ENCODE measurements around the gene AGBL4.
"Not testable (repeated sequence)": the region's sequence is repeated elsewhere in the genome, so short reads cannot be mapped to it uniquely, and the experiment has no call there.

Gene AGBL4

GRCh38 chr1:49002981-49003380 is 1020.8 kb downstream of the AGBL4 start:
- not testable (repeated sequence) for DNase-seq

GRCh38 chr1:48999321-48999720 is 1024.4 kb downstream of the AGBL4 start:
- DNase-seq, result no peak

- DNase-seq, result no peak
Measured at GRCh38 chr1:48996311-48996710, 1027.4 kb downstream of the AGBL4 start.

GRCh38 chr1:48988633-48989197 is 1035.0 kb downstream of the AGBL4 start:
- DNase-seq, result no peak

- DNase-seq, result no peak
Measured at GRCh38 chr1:48979940-48980339, 1043.8 kb downstream of the AGBL4 start.

GRCh38 chr1:48978413-48978812 is 1045.3 kb downstream of the AGBL4 start:
- DNase-seq, result no peak

GRCh38 chr1:48977273-48977672 is 1046.5 kb downstream of the AGBL4 start:
- DNase-seq, result no peak

GRCh38 chr1:48969971-48970370 is 1053.8 kb downstream of the AGBL4 start:
- no peak for DNase-seq

GRCh38 chr1:48967318-48967717 is 1056.4 kb downstream of the AGBL4 start:
- DNase-seq, result no peak

- no peak for DNase-seq
Measured at GRCh38 chr1:48966583-48966982, 1057.2 kb downstream of the AGBL4 start.

- no peak for DNase-seq
Measured at GRCh38 chr1:48960320-48960719, 1063.4 kb downstream of the AGBL4 start.

- no peak for DNase-seq
Measured at GRCh38 chr1:48955774-48956173, 1068.0 kb downstream of the AGBL4 start.

- no peak for DNase-seq
Measured at GRCh38 chr1:48953617-48954016, 1070.1 kb downstream of the AGBL4 start.

- DNase-seq, result no peak
Measured at GRCh38 chr1:48948562-48948961, 1075.2 kb downstream of the AGBL4 start.

- DNase-seq, result no peak
Measured at GRCh38 chr1:48947761-48948537, 1075.8 kb downstream of the AGBL4 start.

- DNase-seq, result no peak
Measured at GRCh38 chr1:48946070-48946469, 1077.7 kb downstream of the AGBL4 start.

- DNase-seq, result no peak
Measured at GRCh38 chr1:48944811-48945210, 1078.9 kb downstream of the AGBL4 start.

- DNase-seq, result no peak
Measured at GRCh38 chr1:48943826-48944225, 1079.9 kb downstream of the AGBL4 start.

- no peak for DNase-seq
Measured at GRCh38 chr1:48943393-48943792, 1080.4 kb downstream of the AGBL4 start.

- DNase-seq, result no peak
Measured at GRCh38 chr1:48940962-48941732, 1082.6 kb downstream of the AGBL4 start.

GRCh38 chr1:48940354-48940753 is 1083.4 kb downstream of the AGBL4 start:
- no peak for DNase-seq

- DNase-seq, result no peak
Measured at GRCh38 chr1:48939828-48940227, 1083.9 kb downstream of the AGBL4 start.

- no peak for DNase-seq
Measured at GRCh38 chr1:48939042-48939441, 1084.7 kb downstream of the AGBL4 start.

GRCh38 chr1:48937732-48938131 is 1086.0 kb downstream of the AGBL4 start:
- no peak for DNase-seq
